K562 (cell line): ENCODE measurements around the gene SLC4A9. TPM values are rescaled to one million over a fixed set of nuclear protein-coding genes. Genes with fewer than 3 reads are reported as not detected.

Experiments used
- AFF1 ChIP-seq, 2 experiments: fragments of 450-650 bp; IDR thresholded peaks; 2 replicates each; pipeline ENCODE4 v1.6.1; 2018; ENCODE audit warnings: mild to moderate bottlenecking in 2 of 2, low read depth in 1 of 2; ENCODE audit not compliant: partially characterized antibody in 2 of 2
- CHD2 ChIP-seq: IDR thresholded peaks from 2 replicates; pipeline ENCODE4 v1.6.1; 2011; ENCODE audit warnings: low read depth, low read length
- HMG20A ChIP-seq: fragments of 450-650 bp; formaldehyde crosslinking; conservative IDR thresholded peaks from 2 replicates; pipeline ENCODE4 v1.4.0; 2020; ENCODE audit warnings: mild to moderate bottlenecking, mixed read lengths
- NCOA6 ChIP-seq: fragments of 450-650 bp; IDR thresholded peaks from 2 replicates; pipeline ENCODE4 v1.6.1; 2017; ENCODE audit warnings: mild to moderate bottlenecking
- NFATC3 ChIP-seq: fragments of 450-650 bp; IDR thresholded peaks from 2 replicates; pipeline ENCODE4 v1.6.1; 2017; ENCODE audit warnings: mild to moderate bottlenecking
- NFXL1 ChIP-seq: fragments of 450-650 bp; formaldehyde crosslinking; IDR thresholded peaks from 2 replicates; pipeline ENCODE4 v1.4.0; 2021; ENCODE audit warnings: mild to moderate bottlenecking
- PTRF ChIP-seq: fragments of 450-650 bp; IDR thresholded peaks from 2 replicates; pipeline ENCODE4 v1.6.1; 2016; ENCODE audit warnings: mild to moderate bottlenecking, missing genetic modification characterization, missing compliant biosample characterization
- RBM15 ChIP-seq: fragments of 200-400 bp; formaldehyde crosslinking; IDR thresholded peaks from 2 replicates; pipeline ENCODE4 v1.6.1; 2018; ENCODE audit warnings: mild to moderate bottlenecking, low read length, moderate library complexity; ENCODE audit not compliant: insufficient read depth
- SRSF7 ChIP-seq: fragments of 200-400 bp; formaldehyde crosslinking; optimal IDR thresholded peaks from 2 replicates; pipeline ENCODE3; 2017; ENCODE audit warnings: mild to moderate bottlenecking, low read depth, low read length
- XRCC4 ChIP-seq: IDR thresholded peaks from one replicate; pipeline ENCODE4 v1.6.1; 2011; ENCODE audit not compliant: insufficient read depth, insufficient read length; ENCODE audit errors: extremely low read depth
- ZNF197 ChIP-seq: fragments of 200-800 bp; sonication (Bioruptor generic); IDR thresholded peaks from 2 replicates; pipeline ENCODE4 v1.6.1; 2016; ENCODE audit warnings: low read depth, missing genetic modification characterization, missing compliant biosample characterization
- ZNF354B ChIP-seq: fragments of 250-450 bp; sonication (Bioruptor Pico); IDR thresholded peaks from 2 replicates; pipeline ENCODE4 v1.4.0; 2020
- polyA plus RNA-seq, 8 experiments: library from polyadenylated mRNA; depleted of rRNA in 4 of 8; stranded (reverse) in 5 of 8; unstranded in 3 of 8; fragments of >200 nt; fragmentation: Nextera tagmentation in 2 of 8; fragmentation: Illumina TruSeq in 1 of 8; extraction: Ambion mirVana in 2 of 8; extraction: Trizol in 1 of 8; gene quantifications; 2 replicates each; pipeline versions ENCODE4 v1.2.1 to v1.2.3, GENCODE V29; 2011 to 2014; ENCODE audit warnings: inconsistent platforms in 1 of 8, missing spikeins in 1 of 8
- total RNA-seq, 7 experiments: library from RNA; depleted of rRNA in 6 of 7; stranded (reverse); fragments of >200 nt in 6 of 7; fragmentation: Illumina TruSeq in 2 of 7; extraction: Trizol in 2 of 7; gene quantifications; 2 replicates each; pipeline versions ENCODE4 v1.2.1 to v1.2.3, GENCODE V29; 2011 to 2021; ENCODE audit warnings: low replicate concordance in 1 of 7
- TF ChIP-seq, protein P1 (sequence below): fragments of 250-450 bp; sonication (Bioruptor Pico); IDR thresholded peaks from 2 replicates; pipeline ENCODE4 v1.5.0; 2020; ENCODE audit warnings: mild to moderate bottlenecking, borderline replicate concordance
- TF ChIP-seq, protein P2 (sequence below): fragments of 450-650 bp; IDR thresholded peaks from 2 replicates; pipeline ENCODE4 v1.6.1; 2016; ENCODE audit warnings: borderline replicate concordance
- TF ChIP-seq, protein P3 (sequence below), 2 experiments: fragments of 150-350 bp in 1 of 2; IDR thresholded peaks; 2 replicates each; pipeline ENCODE4 v1.6.1; 2012 to 2016; ENCODE audit warnings: low read depth in 2 of 2, low read length in 2 of 2, mild to moderate bottlenecking in 1 of 2, moderate library complexity in 1 of 2

Gene SLC4A9
- total and polyA plus RNA-seq, 9 of the 15 experiments (the other 6 are each of a cell fraction or from before 2014, with no cell fraction given): 0.05 to 0.13 TPM; not detected in 7

GRCh38 chr5:140402258-140403074 lies 42.5 kb downstream of the SLC4A9 start (continued):
- TF ChIP-seq, protein P1, sequence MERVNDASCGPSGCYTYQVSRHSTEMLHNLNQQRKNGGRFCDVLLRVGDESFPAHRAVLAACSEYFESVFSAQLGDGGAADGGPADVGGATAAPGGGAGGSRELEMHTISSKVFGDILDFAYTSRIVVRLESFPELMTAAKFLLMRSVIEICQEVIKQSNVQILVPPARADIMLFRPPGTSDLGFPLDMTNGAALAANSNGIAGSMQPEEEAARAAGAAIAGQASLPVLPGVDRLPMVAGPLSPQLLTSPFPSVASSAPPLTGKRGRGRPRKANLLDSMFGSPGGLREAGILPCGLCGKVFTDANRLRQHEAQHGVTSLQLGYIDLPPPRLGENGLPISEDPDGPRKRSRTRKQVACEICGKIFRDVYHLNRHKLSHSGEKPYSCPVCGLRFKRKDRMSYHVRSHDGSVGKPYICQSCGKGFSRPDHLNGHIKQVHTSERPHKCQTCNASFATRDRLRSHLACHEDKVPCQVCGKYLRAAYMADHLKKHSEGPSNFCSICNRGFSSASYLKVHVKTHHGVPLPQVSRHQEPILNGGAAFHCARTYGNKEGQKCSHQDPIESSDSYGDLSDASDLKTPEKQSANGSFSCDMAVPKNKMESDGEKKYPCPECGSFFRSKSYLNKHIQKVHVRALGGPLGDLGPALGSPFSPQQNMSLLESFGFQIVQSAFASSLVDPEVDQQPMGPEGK (CRISPR knock-in tag): no peak
- TF ChIP-seq NCOA6 (no peak), HMG20A (no peak), NFXL1 (no peak), ZNF354B (CRISPR knock-in tag) (no peak), NFATC3 (no peak), AFF1 (IDR thresholded peaks at IDR 0.05; ENCODE audit: low read depth in 1 of 2, partially characterized antibody in 2 of 2) (peak in 1 of 2 experiments; percentile 28), XRCC4 (no peak), SRSF7 (no peak), ZNF197 (CRISPR knock-in tag) (no peak), CHD2 (peak; percentile 58; the same call in 1 of the 2 replicates), RBM15 (no peak), PTRF (tag) (no peak)
- TF ChIP-seq, protein P2, sequence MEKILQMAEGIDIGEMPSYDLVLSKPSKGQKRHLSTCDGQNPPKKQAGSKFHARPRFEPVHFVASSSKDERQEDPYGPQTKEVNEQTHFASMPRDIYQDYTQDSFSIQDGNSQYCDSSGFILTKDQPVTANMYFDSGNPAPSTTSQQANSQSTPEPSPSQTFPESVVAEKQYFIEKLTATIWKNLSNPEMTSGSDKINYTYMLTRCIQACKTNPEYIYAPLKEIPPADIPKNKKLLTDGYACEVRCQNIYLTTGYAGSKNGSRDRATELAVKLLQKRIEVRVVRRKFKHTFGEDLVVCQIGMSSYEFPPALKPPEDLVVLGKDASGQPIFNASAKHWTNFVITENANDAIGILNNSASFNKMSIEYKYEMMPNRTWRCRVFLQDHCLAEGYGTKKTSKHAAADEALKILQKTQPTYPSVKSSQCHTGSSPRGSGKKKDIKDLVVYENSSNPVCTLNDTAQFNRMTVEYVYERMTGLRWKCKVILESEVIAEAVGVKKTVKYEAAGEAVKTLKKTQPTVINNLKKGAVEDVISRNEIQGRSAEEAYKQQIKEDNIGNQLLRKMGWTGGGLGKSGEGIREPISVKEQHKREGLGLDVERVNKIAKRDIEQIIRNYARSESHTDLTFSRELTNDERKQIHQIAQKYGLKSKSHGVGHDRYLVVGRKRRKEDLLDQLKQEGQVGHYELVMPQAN: peak; percentile 73
- TF ChIP-seq, protein P3, sequence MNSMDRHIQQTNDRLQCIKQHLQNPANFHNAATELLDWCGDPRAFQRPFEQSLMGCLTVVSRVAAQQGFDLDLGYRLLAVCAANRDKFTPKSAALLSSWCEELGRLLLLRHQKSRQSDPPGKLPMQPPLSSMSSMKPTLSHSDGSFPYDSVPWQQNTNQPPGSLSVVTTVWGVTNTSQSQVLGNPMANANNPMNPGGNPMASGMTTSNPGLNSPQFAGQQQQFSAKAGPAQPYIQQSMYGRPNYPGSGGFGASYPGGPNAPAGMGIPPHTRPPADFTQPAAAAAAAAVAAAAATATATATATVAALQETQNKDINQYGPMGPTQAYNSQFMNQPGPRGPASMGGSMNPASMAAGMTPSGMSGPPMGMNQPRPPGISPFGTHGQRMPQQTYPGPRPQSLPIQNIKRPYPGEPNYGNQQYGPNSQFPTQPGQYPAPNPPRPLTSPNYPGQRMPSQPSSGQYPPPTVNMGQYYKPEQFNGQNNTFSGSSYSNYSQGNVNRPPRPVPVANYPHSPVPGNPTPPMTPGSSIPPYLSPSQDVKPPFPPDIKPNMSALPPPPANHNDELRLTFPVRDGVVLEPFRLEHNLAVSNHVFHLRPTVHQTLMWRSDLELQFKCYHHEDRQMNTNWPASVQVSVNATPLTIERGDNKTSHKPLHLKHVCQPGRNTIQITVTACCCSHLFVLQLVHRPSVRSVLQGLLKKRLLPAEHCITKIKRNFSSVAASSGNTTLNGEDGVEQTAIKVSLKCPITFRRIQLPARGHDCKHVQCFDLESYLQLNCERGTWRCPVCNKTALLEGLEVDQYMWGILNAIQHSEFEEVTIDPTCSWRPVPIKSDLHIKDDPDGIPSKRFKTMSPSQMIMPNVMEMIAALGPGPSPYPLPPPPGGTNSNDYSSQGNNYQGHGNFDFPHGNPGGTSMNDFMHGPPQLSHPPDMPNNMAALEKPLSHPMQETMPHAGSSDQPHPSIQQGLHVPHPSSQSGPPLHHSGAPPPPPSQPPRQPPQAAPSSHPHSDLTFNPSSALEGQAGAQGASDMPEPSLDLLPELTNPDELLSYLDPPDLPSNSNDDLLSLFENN (IDR thresholded peaks at IDR 0.05; ENCODE audit: low read depth in 2 of 2, low read length in 2 of 2): no peak
